GM19467 (cell line): ENCODE measurements around the gene PSMC5.
"Not testable (repeated sequence)": the region's sequence is repeated elsewhere in the genome, so short reads cannot be mapped to it uniquely, and the experiment has no call there.

Experiments used
- ATAC-seq: cut with Tn5 transposase; IDR thresholded peaks from one replicate; pipeline ENCODE4 v1.9.1; 2021; ENCODE audit warnings: mild to moderate bottlenecking, moderate library complexity; ENCODE audit not compliant: unreplicated experiment

The PSMC5 gene

DNA sequence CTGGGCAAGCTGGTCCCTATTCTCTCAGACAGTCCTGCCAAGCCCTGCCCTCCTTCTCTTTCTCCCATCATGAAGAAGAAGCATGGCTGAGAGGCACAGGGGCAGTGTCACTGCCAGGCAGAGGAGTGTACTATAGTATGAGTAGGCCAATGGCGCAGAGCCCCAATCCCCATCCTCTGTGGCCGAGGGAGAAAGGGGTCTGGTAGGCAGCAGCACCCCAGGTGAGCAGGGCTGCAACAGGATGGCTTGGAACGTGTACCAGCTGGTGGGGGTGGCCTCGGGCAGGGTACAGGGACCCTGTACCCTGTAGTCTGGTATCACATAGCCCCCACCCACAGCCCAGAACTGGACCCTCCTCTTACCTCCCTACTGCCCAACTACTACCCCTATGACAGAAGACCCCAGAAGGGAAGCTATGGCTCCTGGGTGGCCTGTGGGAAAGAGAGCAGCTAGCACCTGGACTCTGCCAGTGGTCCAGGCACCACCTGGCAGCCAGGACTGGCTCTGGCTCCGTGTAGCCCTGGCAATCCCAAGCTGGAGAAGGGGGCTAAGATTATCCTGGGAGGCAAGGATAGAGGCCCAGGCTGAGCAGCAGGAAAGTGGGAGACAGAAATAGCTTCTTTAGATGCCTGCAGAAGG lies 10.8 kb downstream of the PSMC5 start:
- no peak for ATAC-seq

DNA sequence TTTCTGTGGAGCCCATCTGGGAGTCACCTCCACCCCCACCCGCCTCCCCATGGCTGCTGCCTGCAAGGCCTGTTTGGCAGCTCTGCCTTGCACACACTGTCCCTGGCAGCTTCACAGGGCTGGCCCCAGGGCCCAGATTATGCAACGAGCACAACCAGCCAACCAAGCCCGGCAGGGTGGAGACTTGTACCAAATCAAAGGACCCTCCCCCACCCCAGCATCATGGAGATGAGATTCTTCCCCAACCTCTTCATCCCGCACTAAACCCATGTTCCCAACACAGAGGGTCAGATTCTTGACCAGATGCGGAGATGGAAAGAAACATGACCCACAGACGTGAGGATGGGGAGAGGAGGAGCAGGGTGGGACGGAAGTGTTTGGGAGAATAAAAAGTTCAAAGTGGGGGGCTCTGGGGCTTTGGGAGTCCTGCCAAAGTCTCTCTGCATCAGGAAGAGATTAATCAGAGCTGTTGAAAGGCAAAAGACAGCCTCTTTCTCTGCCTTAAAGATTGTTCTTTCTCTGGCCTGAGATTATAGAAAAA lies 11.5 kb downstream of the PSMC5 start:
- no peak for ATAC-seq

DNA sequence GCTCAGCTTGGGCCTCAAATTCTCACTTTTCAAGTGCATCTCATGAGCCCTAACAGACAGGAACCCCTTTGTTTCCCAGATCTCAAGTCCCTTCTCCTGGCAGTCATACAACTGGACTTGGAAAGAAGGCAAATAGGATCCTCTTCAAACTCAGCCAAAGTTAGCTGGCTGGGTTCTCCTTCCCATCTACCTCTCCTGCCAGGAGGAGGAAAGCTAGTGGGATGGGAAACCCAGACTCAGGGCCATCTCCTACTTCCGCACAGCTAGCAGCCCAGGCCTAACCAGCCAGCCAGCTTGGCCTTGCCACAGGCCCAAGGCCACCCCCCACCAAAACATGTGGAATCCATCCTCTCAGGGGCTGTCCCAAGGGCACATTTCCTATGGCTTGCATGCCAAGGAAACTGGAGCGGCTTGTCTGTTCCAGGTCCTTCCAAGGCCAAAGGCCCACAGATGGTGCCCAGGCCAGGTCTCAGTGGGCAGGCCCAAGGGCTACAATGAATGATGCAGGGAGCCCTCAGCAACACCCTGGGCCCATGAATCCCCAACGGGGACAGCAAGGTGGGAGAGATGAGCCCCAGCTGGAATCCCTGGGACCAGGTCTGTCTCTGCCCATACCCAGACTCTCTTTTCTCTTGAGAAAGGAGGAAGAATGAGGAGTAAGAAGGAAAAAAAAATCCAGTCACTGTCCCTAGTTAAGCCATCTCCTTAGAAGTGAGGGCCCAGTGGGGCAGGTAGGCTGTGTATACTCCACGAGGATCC lies 13.5 kb downstream of the PSMC5 start:
- no peak for ATAC-seq

DNA sequence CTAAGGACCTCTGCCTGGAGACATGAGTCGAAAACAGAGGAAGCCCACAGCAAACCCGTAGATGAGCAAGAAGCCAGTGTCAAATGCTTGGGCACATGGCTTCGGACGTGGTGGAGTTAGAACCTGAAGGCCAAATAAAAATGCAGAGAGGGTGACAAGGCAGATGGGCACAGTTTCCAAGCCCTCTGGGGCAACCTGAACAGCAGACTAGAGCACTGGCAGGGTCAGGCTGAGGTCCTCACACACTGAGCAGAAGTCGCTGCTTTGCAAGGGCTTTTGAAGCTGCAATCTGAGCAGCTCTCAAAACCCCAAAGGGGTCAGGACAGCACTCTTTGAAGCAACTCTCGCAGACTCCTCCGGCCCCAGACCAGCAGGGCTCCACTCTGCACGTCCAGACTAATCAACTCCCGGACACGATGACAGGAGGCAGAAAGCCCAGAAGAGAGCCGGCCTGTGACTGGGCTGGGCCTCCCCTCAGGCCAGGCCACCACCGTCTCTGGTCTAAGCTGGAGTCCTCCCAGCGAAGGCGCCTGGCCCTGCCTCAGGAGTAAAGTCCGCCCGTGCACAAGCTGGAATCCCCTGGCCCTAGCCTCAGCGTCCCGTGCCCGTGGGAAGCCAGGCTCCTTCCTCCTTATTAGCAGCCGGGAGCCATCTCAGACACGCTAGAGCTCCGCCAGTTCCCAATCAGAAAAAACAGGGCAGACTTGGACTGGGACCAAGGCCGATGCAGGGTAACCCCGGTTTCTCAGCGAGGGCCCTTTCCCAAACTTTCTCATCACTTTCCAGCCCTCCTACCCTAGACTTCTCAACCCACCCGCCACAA lies 14.3 kb downstream of the PSMC5 start:
- no peak for ATAC-seq

DNA sequence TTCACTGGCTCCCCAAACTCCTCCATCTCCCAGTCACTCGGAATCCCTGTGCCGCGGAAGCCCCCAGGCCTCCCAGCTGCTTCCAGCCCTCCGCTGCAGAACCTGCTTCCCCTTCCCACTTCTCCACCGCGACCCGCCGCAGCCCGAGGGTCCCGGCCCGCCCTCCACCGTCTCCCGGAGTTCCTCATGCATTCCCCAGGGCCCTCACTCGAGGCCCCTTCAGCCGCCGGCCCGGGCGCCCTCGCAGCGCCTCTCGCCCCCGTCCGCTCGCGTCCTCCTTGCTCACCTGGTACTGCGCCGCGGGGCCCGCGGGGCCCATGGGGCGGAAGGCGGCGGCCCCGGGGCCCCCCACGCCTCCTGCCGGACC lies 14.9 kb downstream of the PSMC5 start:
- peak; percentile 25 for ATAC-seq

DNA sequence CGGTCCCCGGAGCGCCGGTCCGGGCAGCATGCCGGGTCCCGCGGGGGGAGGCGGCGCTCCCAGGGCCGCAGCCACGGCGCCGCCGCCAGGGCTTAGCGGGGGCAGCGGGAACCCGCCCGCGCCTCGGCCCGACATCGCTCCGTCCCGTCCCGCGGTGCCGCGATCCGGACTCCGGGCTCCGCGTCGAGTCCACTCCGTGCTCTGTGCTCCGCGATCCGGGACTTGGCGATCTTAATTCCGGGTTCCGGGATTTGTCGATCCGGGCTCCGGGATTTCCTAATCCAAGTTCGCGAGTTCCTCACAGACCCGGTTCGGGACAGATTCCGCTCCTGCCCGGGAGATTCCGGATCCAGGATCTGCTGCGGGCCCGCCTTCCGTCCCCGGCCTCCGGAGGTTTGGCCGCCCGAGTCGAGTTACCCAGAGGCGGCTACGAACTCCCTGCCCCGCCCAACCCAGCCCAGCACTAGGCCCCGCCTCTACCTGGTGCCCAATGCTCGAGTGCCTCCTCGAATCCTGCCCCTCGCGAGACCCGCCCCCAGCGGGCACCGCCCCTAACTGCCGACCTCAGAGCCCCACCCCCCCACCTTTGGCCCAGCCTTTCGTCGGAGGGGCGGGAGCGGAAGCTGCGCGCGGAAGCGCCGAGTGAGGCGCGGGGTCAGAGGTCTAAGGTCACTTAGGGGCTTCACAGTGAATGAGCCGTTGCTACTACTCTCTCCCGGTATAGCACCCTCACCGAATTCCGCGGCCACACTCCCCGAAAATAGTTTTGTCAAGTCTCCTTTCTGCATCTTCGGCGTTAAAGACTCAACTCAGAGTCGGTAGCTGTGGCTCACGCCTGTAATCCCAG lies 15.5 kb downstream of the PSMC5 start, which contains the start of gene SMARCD2:
Gene SMARCD2, minus strand, starts transcription at position 146 of the 847 bp plus-strand sequence. Its CDS starts 11 bp downstream, at position 135.
- ATAC-seq: peak; percentile 70

DNA sequence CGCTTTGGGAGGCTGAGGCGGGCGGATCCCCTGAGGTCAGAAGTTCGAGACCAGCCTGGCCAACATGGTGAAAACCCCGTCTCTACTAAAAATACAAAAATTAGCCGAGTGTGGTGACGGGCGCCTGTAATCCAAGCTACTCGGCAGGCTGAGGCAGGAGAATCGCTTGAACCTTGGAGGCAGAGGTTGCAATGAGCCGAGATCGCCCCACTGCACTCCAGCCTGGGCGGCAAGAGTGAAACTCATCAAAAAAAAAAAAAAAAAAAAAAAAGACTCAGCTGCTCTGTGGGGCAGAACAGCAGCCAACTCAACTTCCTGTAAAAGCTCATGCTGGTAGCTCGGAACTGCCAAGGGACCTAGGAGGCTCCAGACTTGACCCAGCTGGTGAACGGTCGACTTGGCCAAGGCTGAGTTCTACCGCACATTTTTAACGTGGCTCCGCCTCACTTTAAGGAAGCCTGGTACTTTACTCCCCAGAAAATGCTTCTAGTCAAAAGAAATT lies 16.2 kb downstream of the PSMC5 start:
- not testable (repeated sequence) for ATAC-seq

DNA sequence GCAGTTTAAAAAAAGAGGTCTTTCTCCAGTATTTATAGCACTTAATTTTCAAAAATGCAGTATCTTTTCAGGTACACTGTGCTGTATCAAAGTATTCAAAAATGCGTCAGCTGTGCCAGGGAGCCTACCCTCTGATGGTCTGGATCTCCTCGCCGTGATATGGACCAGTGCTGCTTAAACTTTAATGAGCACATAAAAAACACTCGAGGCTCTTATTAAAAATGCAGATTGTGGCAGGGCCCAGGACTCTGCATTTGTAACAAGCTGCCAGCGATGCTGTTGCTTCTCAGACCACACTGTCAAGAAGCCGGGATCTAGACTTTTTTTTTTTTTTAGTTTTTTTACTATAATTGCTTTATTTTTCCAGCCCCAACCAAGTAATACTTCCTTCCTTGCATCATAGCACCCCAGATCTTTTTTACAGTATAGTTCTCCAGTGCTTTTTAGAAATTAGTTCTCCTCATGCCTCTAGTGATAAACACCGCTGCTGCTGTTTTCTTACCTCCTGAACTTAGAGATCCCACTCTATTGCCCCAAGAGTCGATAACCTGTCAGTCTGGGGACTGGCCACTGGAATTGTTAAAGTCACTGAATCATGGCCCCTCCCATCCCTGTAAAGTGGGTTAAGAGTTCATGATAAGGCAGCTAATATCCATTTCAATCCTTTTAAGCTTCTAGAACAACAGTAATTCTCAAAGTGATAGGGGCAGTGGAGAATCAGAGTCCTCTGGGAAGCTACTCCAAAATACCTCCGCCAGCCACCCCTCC lies 16.9 kb downstream of the PSMC5 start:
- no peak for ATAC-seq

DNA sequence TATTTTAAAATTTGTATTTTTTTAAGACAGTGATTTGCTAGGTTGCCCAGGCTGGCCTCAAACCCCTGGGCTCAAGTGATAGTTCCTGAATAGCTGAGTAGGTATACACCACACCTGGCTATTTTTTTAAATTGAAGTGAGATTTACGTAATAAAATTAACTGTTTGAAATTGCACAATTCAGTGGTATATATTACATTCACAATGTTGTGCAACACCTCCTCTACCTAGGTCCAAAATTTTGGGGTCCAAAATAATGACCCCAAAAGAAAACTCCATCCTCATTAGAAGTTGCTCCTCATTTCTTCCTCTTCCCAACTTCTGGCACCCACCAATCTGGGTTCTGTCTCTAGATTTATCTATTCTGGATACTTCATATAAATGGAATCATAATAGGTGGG lies 18.3 kb downstream of the PSMC5 start:
- no peak for ATAC-seq

DNA sequence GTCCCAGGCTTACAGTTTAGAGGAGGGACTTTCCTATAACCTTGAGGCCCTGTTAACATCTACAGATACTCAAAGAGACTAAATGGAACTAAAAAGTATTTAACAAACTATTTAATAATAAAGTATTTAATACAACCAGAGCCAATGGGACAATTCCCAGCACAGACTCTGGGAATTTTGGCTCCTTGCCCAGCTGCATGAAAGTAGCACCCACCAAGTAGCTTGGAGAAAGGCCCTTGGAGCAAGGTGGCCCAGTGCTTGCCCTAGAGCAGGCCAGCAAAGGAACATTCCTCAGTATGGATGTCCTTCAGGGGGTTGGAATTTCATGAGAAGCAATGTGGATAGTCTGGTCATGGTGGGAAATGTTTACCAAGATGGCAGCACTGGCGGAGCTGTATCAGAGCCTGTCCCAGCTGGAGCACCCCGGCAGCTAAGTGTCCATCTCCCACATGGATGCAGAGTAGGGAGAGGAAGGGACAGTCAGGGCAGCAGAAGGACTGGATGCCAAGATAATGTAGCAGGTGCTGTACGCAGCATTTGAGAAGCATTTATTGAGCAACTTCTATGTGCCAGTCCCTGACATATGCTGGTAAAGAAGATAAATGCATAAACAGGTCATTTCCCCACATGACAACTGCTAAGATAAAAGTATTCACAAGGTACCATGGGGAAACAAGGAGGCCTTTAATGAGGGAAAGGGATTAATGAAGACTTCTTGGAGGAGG lies 20.5 kb downstream of the PSMC5 start:
- no peak for ATAC-seq

DNA sequence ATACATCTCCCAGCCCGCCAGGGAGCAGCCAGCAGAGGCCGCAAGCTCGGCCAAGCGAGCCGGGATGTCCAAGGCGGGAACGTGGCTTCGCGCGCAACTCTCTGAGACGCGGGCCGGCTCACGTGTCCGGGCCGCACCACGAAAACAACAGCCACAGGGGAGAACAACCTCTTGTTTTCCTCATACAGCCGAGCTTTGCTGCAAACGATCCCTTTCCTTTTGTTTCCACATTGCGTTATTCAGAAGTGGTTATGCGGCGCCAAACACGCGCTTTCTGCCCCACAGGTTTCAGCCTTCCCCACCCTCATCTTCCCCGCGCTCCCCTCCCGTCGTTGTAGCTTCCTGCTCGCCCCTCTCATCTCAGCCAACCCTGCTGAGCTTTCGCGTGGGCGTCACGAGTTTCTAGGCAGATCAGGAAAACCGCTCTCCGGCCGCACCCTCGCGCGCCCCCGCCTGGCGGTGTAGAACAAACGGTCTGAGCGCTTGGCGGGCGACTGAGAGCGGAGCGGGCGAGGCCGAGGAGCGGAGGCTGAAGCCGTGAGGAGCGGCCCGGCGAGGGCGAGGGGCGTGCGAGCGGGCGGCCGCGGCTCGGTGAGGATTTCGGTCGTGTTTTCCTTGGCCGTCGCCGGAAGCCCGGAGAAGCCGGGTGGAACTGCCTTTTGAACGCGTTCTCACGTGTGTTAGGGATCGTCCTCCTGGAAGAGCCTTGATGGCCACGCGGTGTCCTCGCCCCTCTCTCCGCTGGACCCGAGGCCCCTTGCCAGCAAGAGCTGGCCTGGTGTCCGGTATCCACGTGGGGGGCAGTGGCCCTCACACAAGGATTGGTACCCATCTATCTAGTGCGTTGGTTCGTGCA lies 21.8 kb downstream of the PSMC5 start:
- peak; percentile 82 for ATAC-seq

DNA sequence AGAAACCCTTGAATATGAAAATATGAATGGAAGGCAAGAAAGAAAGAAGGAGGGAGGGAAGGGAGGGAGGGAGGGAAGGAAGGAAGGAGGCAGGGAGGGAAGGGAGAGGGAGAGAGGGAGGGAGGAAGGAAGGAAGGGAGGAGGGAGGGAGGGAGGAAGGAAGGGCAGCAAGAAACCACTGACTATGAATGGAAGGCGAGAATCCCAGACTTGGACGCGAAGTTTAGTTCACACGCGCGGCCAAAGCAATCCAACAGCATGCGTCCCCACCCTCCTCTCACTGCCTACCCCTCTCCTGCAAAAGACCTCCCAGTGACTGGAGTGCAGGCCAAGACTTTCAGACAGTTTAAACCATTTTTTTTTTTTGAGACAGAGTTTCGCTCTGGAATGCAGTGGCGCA lies 23.2 kb downstream of the PSMC5 start:
- ATAC-seq: no peak

DNA sequence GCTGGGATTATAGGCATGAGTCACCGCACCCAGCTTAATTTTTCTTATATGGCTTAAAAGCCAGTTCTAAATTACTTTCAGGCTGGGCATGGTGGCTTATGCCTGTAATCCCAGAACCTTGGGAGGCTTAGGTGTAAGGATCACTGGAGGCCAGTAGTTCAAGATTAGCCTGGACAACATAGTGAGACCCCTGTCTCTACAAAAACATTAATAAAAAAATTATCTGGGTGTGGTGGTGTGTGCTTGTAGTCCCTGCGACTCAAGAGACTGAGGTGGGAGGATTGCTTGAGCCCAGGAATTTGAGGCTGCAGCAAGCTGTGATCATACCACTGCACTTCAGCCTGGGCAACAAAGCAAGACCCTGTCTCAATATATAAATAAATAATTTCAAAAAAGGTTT lies 26.0 kb downstream of the PSMC5 start:
- no peak for ATAC-seq

DNA sequence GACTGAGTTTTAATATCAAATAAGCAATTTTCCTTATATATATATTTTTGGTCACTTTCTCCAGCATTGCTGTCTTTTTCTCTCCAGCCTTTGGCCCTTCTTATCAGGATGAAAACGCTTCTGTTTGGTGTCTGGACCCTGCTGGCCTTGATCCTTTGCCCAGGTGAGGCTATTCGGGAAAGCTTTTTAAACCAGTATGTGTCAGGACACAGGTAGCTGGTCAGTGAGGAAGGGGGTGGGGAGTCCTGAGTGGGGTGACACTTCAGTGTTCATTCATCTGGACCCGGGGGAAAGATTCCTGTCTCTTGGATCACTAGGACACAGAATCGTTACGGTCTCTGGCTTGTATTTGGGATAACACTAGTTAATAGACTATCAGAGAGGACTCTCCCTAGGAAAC lies 27.5 kb downstream of the PSMC5 start:
- ATAC-seq: no peak

DNA sequence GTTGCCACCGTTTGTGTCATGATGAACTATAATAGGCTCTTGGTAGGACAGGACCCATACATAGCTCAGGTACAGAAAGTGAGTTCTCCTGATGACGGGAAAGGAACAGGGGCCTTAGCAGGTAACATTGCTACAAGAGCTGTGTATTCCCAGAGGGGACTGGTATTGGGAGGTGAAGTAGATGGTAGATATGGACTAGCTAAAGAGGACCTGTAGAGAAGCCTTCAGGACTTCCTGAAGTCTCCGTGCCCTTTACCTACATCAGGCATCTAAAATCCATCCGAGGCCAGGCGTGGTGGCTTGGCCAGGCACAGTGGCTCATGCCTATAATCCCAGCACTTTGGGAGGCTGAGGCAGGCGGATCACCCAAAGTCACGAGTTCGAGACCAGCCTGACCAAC lies 28.0 kb downstream of the PSMC5 start:
- no peak for ATAC-seq

DNA sequence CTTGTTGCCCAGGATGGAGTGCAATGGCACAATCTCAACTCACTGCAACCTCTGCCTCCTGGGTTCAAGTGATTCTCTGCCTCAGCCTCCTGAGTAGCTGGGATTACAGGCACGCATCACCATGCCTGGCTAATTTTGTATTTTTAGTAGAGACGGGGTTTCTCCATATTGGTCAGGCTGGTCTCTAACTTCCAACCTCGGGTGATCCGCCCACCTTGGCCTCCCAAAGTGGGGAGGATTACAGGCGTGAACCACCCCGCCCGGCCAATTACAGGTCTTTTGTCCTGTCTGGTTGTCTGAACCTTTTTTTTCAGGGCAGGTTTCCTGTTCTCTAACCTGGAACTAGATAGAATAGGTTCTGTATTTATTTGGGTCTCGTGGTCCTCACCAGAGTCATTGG lies 29.2 kb downstream of the PSMC5 start:
- not testable (repeated sequence) for ATAC-seq

DNA sequence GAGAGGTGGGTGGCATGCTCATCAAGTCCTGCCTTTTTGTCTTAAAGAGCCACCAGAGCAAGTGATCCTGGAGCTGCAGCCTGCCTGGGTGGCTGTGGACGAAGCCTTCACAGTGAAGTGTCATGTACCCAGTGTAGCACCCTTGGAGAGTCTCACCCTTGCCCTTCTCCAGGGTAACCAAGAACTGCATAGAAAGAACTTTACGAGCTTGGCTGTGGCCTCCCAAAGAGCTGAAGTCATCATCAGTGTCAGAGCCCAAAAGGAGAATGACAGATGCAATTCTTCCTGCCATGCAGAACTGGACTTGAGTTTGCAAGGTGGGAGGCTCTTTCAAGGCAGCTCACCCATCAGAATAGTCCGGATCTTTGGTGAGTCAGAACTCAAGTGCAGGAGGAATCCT lies 32.0 kb downstream of the PSMC5 start:
- ATAC-seq: no peak

DNA sequence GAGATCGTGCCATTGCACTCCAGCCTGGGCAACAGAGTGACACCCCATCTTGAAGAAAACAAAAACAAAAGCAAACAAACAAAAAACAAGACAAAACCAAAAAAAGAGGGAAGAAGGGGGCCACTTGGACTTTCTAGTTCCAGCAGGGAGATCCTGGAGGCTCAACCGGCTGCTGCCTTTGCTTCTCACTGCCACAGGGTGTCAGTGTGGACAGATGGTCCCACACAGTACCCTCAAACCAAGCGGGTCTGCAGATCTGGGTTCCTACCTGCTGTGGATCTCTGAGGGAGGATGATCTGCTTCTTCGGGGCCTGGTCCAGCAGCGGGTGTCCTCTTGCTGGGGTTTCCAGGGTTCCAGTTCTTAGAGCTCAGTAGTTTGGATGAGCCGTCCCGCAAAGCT lies 39.4 kb downstream of the PSMC5 start:
- not testable (repeated sequence) for ATAC-seq
